K562 (cell line): ENCODE results near the gene RCOR3. TPM values are rescaled to one million over a fixed set of nuclear protein-coding genes. Genes with fewer than 3 reads are reported as not detected.

ENCODE experiments used
- ATAC-seq: fragments of 200-7000 bp; cut with Tn5 transposase; 3 replicates; pipeline ENCODE4 v1.9.1; 2020; ENCODE audit warnings: moderate library complexity
- BruUV-seq: library from RNA; stranded (reverse); fragments of 400-500 nt; replicated peaks from 2 replicates; lab custom pipeline; 2021; lab: Mats Ljungman, UMichigan
- CTCF ChIA-PET: fragments of 300-600 bp; formaldehyde crosslinking; extraction: SDS; loops from one replicate; lab custom pipeline; 2021; ENCODE audit warnings: low intra/inter-chr PET ratio; lab: Yijun Ruan, JAX
- POLR2A ChIA-PET: fragments of 300-600, 350-650 bp; sonication (Branson Sonifier 250); formaldehyde crosslinking; extraction: SDS; loops from one replicate; lab custom pipeline; 2021; ENCODE audit warnings: antibody characterized with exemption, inconsistent platforms; lab: Yijun Ruan, JAX
- DNase-seq, 4 experiments: peaks; one replicate each; pipeline versions ENCODE4 v3.0.0 to v3.0.0-alpha.2; 2011 to 2018; ENCODE audit warnings: low spot score in 3 of 4, mixed read lengths in 3 of 4; ENCODE audit errors: extremely low read depth in 1 of 4
- FAIRE-seq: peaks from 2 replicates; lab custom pipeline; 2011; peaks lifted over from hg19 to GRCh38; lab: Jason Lieb, UNC
- H2AFZ ChIP-seq: 2 replicates; pipeline ENCODE4 v1.6.0; 2011; ENCODE audit warnings: low read depth, low read length, control low read depth, inconsistent platforms
- H3K27ac ChIP-seq: fragments of 200-600 bp; 3 replicates; pipeline ENCODE4 v1.8.0; 2011; ENCODE audit warnings: low read depth, mild to moderate bottlenecking, control low read depth, inconsistent platforms, low read length, moderate library complexity, mixed read lengths; ENCODE audit errors: extremely low read depth
- H3K27me3 ChIP-seq, 2 experiments: fragments of 300-600 bp in 1 of 2; 2 replicates in 1 of 2; 3 replicates in 1 of 2; pipeline versions ENCODE4 v1.6.0 to v1.8.0; 2011; ENCODE audit warnings: inconsistent platforms in 2 of 2, low read length in 2 of 2, mild to moderate bottlenecking in 1 of 2, mixed read lengths in 1 of 2, moderate library complexity in 1 of 2; ENCODE audit not compliant: control insufficient read depth in 2 of 2, insufficient read depth in 2 of 2
- H3K36me3 ChIP-seq: fragments of 300-600 bp; 3 replicates; pipeline ENCODE4 v1.8.0; 2011; ENCODE audit warnings: mild to moderate bottlenecking, low read length, inconsistent platforms; ENCODE audit not compliant: control insufficient read depth, insufficient read depth
- H3K4me1 ChIP-seq, 2 experiments: fragments of 200-600 bp in 1 of 2; replicated peaks in 1 of 2; 2 replicates in 1 of 2; 3 replicates in 1 of 2; pipeline versions ENCODE4 v1.5.1 to v1.8.0; 2011; ENCODE audit warnings: inconsistent platforms in 2 of 2, low read length in 2 of 2, mild to moderate bottlenecking in 1 of 2, mixed read lengths in 1 of 2, moderate library complexity in 1 of 2; ENCODE audit not compliant: control insufficient read depth in 2 of 2, insufficient read depth in 2 of 2
- H3K4me2 ChIP-seq: 2 replicates; pipeline ENCODE4 v1.6.1; 2011; ENCODE audit warnings: low read length, control low read depth, inconsistent platforms, mixed read lengths; ENCODE audit not compliant: insufficient read depth
- H3K4me3 ChIP-seq: fragments of 200-600 bp; sonication (generic), shearing (Covaris generic); 2 replicates; pipeline ENCODE4 v1.5.1; 2016; ENCODE audit warnings: control low read depth, inconsistent platforms
- H3K79me2 ChIP-seq: fragments of 200-600 bp; 3 replicates; pipeline ENCODE4 v1.8.0; 2011; ENCODE audit warnings: low read length, inconsistent platforms; ENCODE audit not compliant: control insufficient read depth, insufficient read depth
- H3K9ac ChIP-seq, 2 experiments: 2 replicates each; pipeline versions ENCODE4 v1.6.0 to v1.6.1; 2011; ENCODE audit warnings: low read depth in 2 of 2, low read length in 2 of 2, control low read depth in 1 of 2, inconsistent platforms in 1 of 2, mild to moderate bottlenecking in 1 of 2, mixed read lengths in 1 of 2; ENCODE audit not compliant: insufficient read depth in 1 of 2
- H3K9me1 ChIP-seq: one replicate; pipeline ENCODE4 v1.6.0; 2011; ENCODE audit warnings: inconsistent platforms, mild to moderate bottlenecking, low read length, moderate library complexity; ENCODE audit not compliant: control insufficient read depth, insufficient read depth
- H3K9me3 ChIP-seq: replicated peaks from 2 replicates; pipeline ENCODE4 v1.5.1; 2011; ENCODE audit warnings: low read depth, low read length, inconsistent platforms; ENCODE audit not compliant: control insufficient read depth, insufficient read depth
- H4K20me1 ChIP-seq: replicated peaks from 2 replicates; pipeline ENCODE4 v1.6.1; 2011; ENCODE audit warnings: low read length, inconsistent platforms, mixed read lengths; ENCODE audit not compliant: control insufficient read depth, insufficient read depth
- BACH1 ChIP-seq: fragments of 200-800 bp; sonication (Bioruptor generic); IDR thresholded peaks from 2 replicates; pipeline ENCODE4 v1.6.1; 2016; ENCODE audit warnings: missing genetic modification characterization, missing compliant biosample characterization
- CBFA2T3 ChIP-seq: fragments of 450-650 bp; IDR thresholded peaks from 2 replicates; pipeline ENCODE4 v1.6.1; 2017
- ETV1 ChIP-seq: fragments of 450-650 bp; conservative IDR thresholded peaks from 2 replicates; pipeline ENCODE4 v1.6.1; 2016; ENCODE audit warnings: missing genetic modification characterization, control low read depth, low read depth, missing compliant biosample characterization
- FOXK2 ChIP-seq, 2 experiments: fragments of 450-650 bp; IDR thresholded peaks in 1 of 2; conservative IDR thresholded peaks in 1 of 2; 2 replicates each; pipeline ENCODE4 v1.6.1; 2016; ENCODE audit warnings: low read depth in 2 of 2, mild to moderate bottlenecking in 1 of 2
- GATA2 ChIP-seq: sonication (generic); formaldehyde crosslinking; IDR thresholded peaks from 2 replicates; pipeline ENCODE4 v1.4.0; 2020; ENCODE audit warnings: mild to moderate bottlenecking, missing genetic modification reagents
- GTF2B ChIP-seq: IDR thresholded peaks from 2 replicates; pipeline ENCODE4 v1.6.1; 2011; ENCODE audit not compliant: insufficient read length; ENCODE audit errors: extremely low read depth
- IRF2 ChIP-seq: sonication (generic); formaldehyde crosslinking; IDR thresholded peaks from 2 replicates; pipeline ENCODE4 v1.8.1; 2022; ENCODE audit warnings: mild to moderate bottlenecking, missing genetic modification reagents
- LEF1 ChIP-seq: fragments of 450-650 bp; IDR thresholded peaks from 2 replicates; pipeline ENCODE4 v1.6.1; 2016; ENCODE audit warnings: mild to moderate bottlenecking
- MTA3 ChIP-seq: fragments of 450-650 bp; formaldehyde crosslinking; IDR thresholded peaks from 2 replicates; pipeline ENCODE4 v1.6.1; 2017; ENCODE audit warnings: mild to moderate bottlenecking, borderline replicate concordance
- PTBP1 ChIP-seq: fragments of 200-400 bp; formaldehyde crosslinking; IDR thresholded peaks from 2 replicates; pipeline ENCODE4 v1.6.1; 2017; ENCODE audit warnings: low read depth, low read length
- RBM34 ChIP-seq: fragments of 200-400 bp; formaldehyde crosslinking; IDR thresholded peaks from 2 replicates; pipeline ENCODE4 v1.6.1; 2018; ENCODE audit warnings: low read length, borderline replicate concordance; ENCODE audit not compliant: insufficient read depth
- RCOR1 ChIP-seq, 2 experiments: IDR thresholded peaks; 2 replicates each; pipeline ENCODE4 v1.6.1; 2012; ENCODE audit warnings: low read depth in 2 of 2, low read length in 2 of 2, borderline replicate concordance in 1 of 2, improper control_type of control experiment in 1 of 2
- TAF15 ChIP-seq: fragments of 200-400 bp; formaldehyde crosslinking; IDR thresholded peaks from 2 replicates; pipeline ENCODE4 v1.6.1; 2017; ENCODE audit warnings: mild to moderate bottlenecking, low read depth, low read length, moderate library complexity
- TRIM24 ChIP-seq, 2 experiments: fragments of 450-650 bp; IDR thresholded peaks; 2 replicates each; pipeline ENCODE4 v1.6.1; 2016
- WGBS: fragments of 100-300 bp; shearing (Covaris generic); methylation state at CpG from one replicate; pipeline ENCODE4 v1.1.6; 2016; ENCODE audit warnings: low coverage, mixed read lengths; ENCODE audit not compliant: insufficient coverage; ENCODE audit errors: missing lambda C conversion rate; 5-methylcytosine and 5-hydroxymethylcytosine counted together
- in situ Hi-C: fragments of 300-500 bp; cut with MboI; formaldehyde crosslinking; loops from 4 replicates; pipeline ENCODE4 v1.15.0; 2018; ENCODE audit warnings: inconsistent platforms, mixed read lengths
- intact Hi-C: fragments of 100-400 bp; cut with micrococcal nuclease; formaldehyde crosslinking; loops from 2 replicates; pipeline ENCODE4 v1.14.2; 2022
- polyA plus RNA-seq, 8 experiments: library from polyadenylated mRNA; depleted of rRNA in 4 of 8; stranded (reverse) in 5 of 8; unstranded in 3 of 8; fragments of >200 nt; fragmentation: Nextera tagmentation in 2 of 8; fragmentation: Illumina TruSeq in 1 of 8; extraction: Ambion mirVana in 2 of 8; extraction: Trizol in 1 of 8; gene quantifications; 2 replicates each; pipeline versions ENCODE4 v1.2.1 to v1.2.3, GENCODE V29; 2011 to 2014; ENCODE audit warnings: inconsistent platforms in 1 of 8, missing spikeins in 1 of 8
- total RNA-seq, 7 experiments: library from RNA; depleted of rRNA in 6 of 7; stranded (reverse); fragments of >200 nt in 6 of 7; fragmentation: Illumina TruSeq in 2 of 7; extraction: Trizol in 2 of 7; gene quantifications; 2 replicates each; pipeline versions ENCODE4 v1.2.1 to v1.2.3, GENCODE V29; 2011 to 2021; ENCODE audit warnings: low replicate concordance in 1 of 7
- TF ChIP-seq, protein P1 (sequence below): fragments of 250-450 bp; sonication (Bioruptor Pico); IDR thresholded peaks from 2 replicates; pipeline ENCODE4 v1.5.0; 2022; ENCODE audit warnings: mild to moderate bottlenecking

RCOR3 gene
- total and polyA plus RNA-seq, 9 of the 15 experiments (the other 6 are each of a cell fraction or from before 2014, with no cell fraction given): 9.7 to 42.7 (median 29.5) TPM

DNA sequence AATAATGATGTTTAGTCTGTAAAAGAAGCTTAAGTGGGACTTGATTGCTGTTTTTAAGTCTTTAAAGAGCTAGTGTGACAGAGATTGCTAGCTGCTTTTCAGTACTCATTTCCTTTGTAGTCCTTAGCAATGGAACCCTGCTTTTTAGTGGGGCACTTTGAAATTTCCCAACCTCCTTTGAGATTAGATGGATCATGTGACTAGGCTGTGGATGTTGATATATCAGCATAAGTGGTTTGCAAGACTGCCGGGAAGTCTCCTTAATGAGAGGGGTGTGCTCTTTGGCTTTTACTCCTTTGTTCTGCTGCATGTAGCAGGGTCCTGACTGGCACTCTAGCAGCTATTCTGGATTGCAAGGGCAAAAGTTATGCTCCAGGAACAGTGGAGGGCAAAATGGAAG is 11.2 kb upstream of the RCOR3 start:
- Histone ChIP-seq H3K27ac (0 out of 3 replicates have a peak overlapping the region, but pooled peaks have one; percentile 9), H4K20me1 (no peaks in the 10 kb centered on the region), H3K4me1 (peaks cover 0 to 8% of the 10 kb centered on the region in 2 experiments; a peak in 3 of 5 replicates), H3K9me3 (no peaks in the 10 kb centered on the region), H3K9me1 (no peaks in the 10 kb centered on the region), H3K36me3 (no peaks in the 10 kb centered on the region), H3K4me2 (0 out of 2 replicates have a peak overlapping the region, but pooled peaks have one; percentile 21), H2AFZ (peak overlapping the region; percentile 90), H3K4me3 (no peak overlapping the region), H3K27me3 (no peaks in the 10 kb centered on the region), H3K9ac (no peak overlapping the region), H3K79me2 (no peaks in the 10 kb centered on the region)
- POLR2A ChIA-PET: interaction anchor here (1.7 kb wide), 1 partner anchor 10 kb away, joined by 16 read pairs; no protein-coding TSS in a partner anchor
- no TSS peak for BruUV-seq
- DNase-seq (peak in 2 of 4 experiments; percentile 26 to 48), ATAC-seq (peak; percentile 79), FAIRE-seq (no peak)
- in situ Hi-C loops: no loop called here
- 0% methylated on average over 1 of the region's 1 CpG for WGBS
- CTCF ChIA-PET: no interaction called here
- intact Hi-C loops: no loop called here
- peak; percentile 24 to 36; a peak in 1 of 4 replicates for TF ChIP-seq FOXK2 (conservative IDR thresholded peaks at IDR 0.05 in 1 of 2, IDR thresholded peaks at IDR 0.05 in 1 of 2; ENCODE audit: low read depth in 2 of 2)
- TF ChIP-seq GATA2 (CRISPR knock-in tag): no peak
- no peak for TF ChIP-seq GTF2B
- 0 out of 2 replicates have a peak, but pooled peaks have one; percentile 24 for TF ChIP-seq LEF1
- no peak for TF ChIP-seq CBFA2T3
- TF ChIP-seq TAF15: no peak
- TF ChIP-seq ETV1: peak; percentile 25; the same call in 1 of the 2 replicates
- TF ChIP-seq MTA3: no peak
- TF ChIP-seq, protein P1, sequence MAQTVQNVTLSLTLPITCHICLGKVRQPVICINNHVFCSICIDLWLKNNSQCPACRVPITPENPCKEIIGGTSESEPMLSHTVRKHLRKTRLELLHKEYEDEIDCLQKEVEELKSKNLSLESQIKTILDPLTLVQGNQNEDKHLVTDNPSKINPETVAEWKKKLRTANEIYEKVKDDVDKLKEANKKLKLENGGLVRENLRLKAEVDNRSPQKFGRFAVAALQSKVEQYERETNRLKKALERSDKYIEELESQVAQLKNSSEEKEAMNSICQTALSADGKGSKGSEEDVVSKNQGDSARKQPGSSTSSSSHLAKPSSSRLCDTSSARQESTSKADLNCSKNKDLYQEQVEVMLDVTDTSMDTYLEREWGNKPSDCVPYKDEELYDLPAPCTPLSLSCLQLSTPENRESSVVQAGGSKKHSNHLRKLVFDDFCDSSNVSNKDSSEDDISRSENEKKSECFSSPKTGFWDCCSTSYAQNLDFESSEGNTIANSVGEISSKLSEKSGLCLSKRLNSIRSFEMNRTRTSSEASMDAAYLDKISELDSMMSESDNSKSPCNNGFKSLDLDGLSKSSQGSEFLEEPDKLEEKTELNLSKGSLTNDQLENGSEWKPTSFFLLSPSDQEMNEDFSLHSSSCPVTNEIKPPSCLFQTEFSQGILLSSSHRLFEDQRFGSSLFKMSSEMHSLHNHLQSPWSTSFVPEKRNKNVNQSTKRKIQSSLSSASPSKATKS: no peak
- TF ChIP-seq TRIM24 (IDR thresholded peaks at IDR 0.05): peak in 1 of 2 experiments; percentile 18; a peak in 1 of 4 replicates
- TF ChIP-seq PTBP1: no peak
- TF ChIP-seq RBM34: no peak
- TF ChIP-seq BACH1 (tag): peak; percentile 24; the same call in 1 of the 2 replicates
- no peak for TF ChIP-seq IRF2 (CRISPR knock-in tag)
- no peak for TF ChIP-seq RCOR1 (IDR thresholded peaks at IDR 0.05; ENCODE audit: borderline replicate concordance in 1 of 2, low read depth in 2 of 2, low read length in 2 of 2)
